KMS-11 (cell line): ENCODE results near the gene SF3B3.

Experiments used
- H2AFZ ChIP-seq: fragments of 200-600 bp; sonication (generic); 2 replicates; pipeline ENCODE4 v1.6.1; 2016; ENCODE audit warnings: antibody characterized with exemption, mixed run types, low read depth
- H3K27ac ChIP-seq: fragments of 200-600 bp; sonication (generic); 2 replicates; pipeline ENCODE4 v1.6.1; 2016; ENCODE audit warnings: mild to moderate bottlenecking, mixed run types
- H3K27me3 ChIP-seq: fragments of 200-600 bp; sonication (generic); 2 replicates; pipeline ENCODE4 v1.6.1; 2017; ENCODE audit warnings: mild to moderate bottlenecking, low read depth, mixed run types, moderate library complexity; ENCODE audit not compliant: insufficient read depth
- H3K36me3 ChIP-seq: fragments of 200-600 bp; sonication (generic); 2 replicates; pipeline ENCODE4 v1.6.1; 2017; ENCODE audit warnings: mild to moderate bottlenecking, mixed run types; ENCODE audit not compliant: insufficient read depth
- H3K4me1 ChIP-seq: fragments of 200-600 bp; sonication (generic); 2 replicates; pipeline ENCODE4 v1.6.1; 2016; ENCODE audit warnings: mild to moderate bottlenecking, low read depth, mixed run types; ENCODE audit not compliant: poor library complexity, severe bottlenecking
- H3K4me2 ChIP-seq: fragments of 200-600 bp; sonication (generic); 2 replicates; pipeline ENCODE4 v1.7.0; 2016; ENCODE audit warnings: mild to moderate bottlenecking, mixed run types
- H3K4me3 ChIP-seq: fragments of 200-600 bp; sonication (generic); IDR thresholded peaks from 2 replicates; pipeline ENCODE4 v1.6.1; 2017; ENCODE audit warnings: low read depth, low read length, mixed read lengths; ENCODE audit not compliant: insufficient read depth
- H3K79me2 ChIP-seq: fragments of 200-600 bp; sonication (generic); 2 replicates; pipeline ENCODE4 v1.6.1; 2016; ENCODE audit warnings: low read depth, mixed run types; ENCODE audit not compliant: insufficient read depth
- H3K9ac ChIP-seq: fragments of 200-600 bp; sonication (generic); 2 replicates; pipeline ENCODE4 v1.6.1; 2016; ENCODE audit warnings: mild to moderate bottlenecking, mixed run types
- H4K20me1 ChIP-seq: fragments of 200-600 bp; sonication (generic); 2 replicates; pipeline ENCODE4 v1.6.1; 2016; ENCODE audit warnings: mild to moderate bottlenecking, mixed run types; ENCODE audit not compliant: insufficient read depth
- CTCF ChIP-seq: fragments of 200-600 bp; sonication (generic); conservative IDR thresholded peaks from 2 replicates; pipeline ENCODE4 v1.6.1; 2017; ENCODE audit warnings: low read depth, mild to moderate bottlenecking, antibody characterized with exemption, low read length, moderate library complexity, mixed read lengths

SF3B3 gene

GRCh38 chr16:70523743-70524398, at the start of gene SF3B3:
TSS of gene SF3B3 (plus strand) at chr16:70523816. CDS start at chr16:70526657, 2,841 bp downstream.
- Histone ChIP-seq H3K27ac (peak within 1 kb of the TSS; percentile 95), H3K4me2 (peak within 1 kb of the TSS; percentile 92), H3K4me3 (peak within 1 kb of the TSS; percentile 45), H4K20me1 (peaks cover 26% of the 10 kb centered on the region), H3K9ac (peak within 1 kb of the TSS; percentile 98), H2AFZ (peak within 1 kb of the TSS; percentile 79), H3K79me2 (peaks cover 79% of the 10 kb centered on the region), H3K4me1 (peaks cover 63% of the 10 kb centered on the region), H3K36me3 (peaks cover 14% of the 10 kb centered on the region; the same call in 1 of the 2 replicates), H3K27me3 (no peaks in the 10 kb centered on the region)
- no peak for TF ChIP-seq CTCF

- no peaks in the 10 kb centered on the region for H3K27me3 ChIP-seq
- H3K4me1 ChIP-seq: peaks cover 44% of the 10 kb centered on the region
- no peak for TF ChIP-seq CTCF
- no peaks in the 10 kb centered on the region for H3K79me2 ChIP-seq
- H3K36me3 ChIP-seq: no peaks in the 10 kb centered on the region
- H4K20me1 ChIP-seq: no peaks in the 10 kb centered on the region
- no peak overlapping the region for H3K4me2 ChIP-seq
- no peak overlapping the region for H3K9ac ChIP-seq
- no peak overlapping the region for H3K27ac ChIP-seq
- no peak overlapping the region for H2AFZ ChIP-seq
- H3K4me3 ChIP-seq: no peak overlapping the region
These were observed 49.1 kb upstream of the SF3B3 start for GRCh38 chr16:70474320-70475053.

GRCh38 chr16:70475054-70475871, 48.4 kb upstream of the SF3B3 start:
- Histone ChIP-seq H3K27me3 (no peaks in the 10 kb centered on the region), H3K9ac (no peak overlapping the region; the same call in 1 of the 2 replicates), H3K27ac (peak overlapping the region; percentile 75), H4K20me1 (no peaks in the 10 kb centered on the region), H3K4me2 (peak overlapping the region; percentile 55; the same call in 1 of the 2 replicates), H3K36me3 (no peaks in the 10 kb centered on the region), H3K79me2 (no peaks in the 10 kb centered on the region), H3K4me1 (peaks cover 44% of the 10 kb centered on the region), H3K4me3 (no peak overlapping the region), H2AFZ (no peak overlapping the region)
- TF ChIP-seq CTCF: no peak

GRCh38 chr16:70476272-70477020, 47.2 kb upstream of the SF3B3 start:
- H3K27ac ChIP-seq: peak overlapping the region; percentile 75
- no peaks in the 10 kb centered on the region for H4K20me1 ChIP-seq
- peak overlapping the region; percentile 8; the same call in 1 of the 2 replicates for H3K9ac ChIP-seq
- no peak overlapping the region for H3K4me3 ChIP-seq
- H3K4me2 ChIP-seq: peak overlapping the region; percentile 55
- H3K4me1 ChIP-seq: peaks cover 44% of the 10 kb centered on the region
- H3K36me3 ChIP-seq: no peaks in the 10 kb centered on the region
- no peak overlapping the region for H2AFZ ChIP-seq
- TF ChIP-seq CTCF: no peak
- no peaks in the 10 kb centered on the region for H3K79me2 ChIP-seq
- H3K27me3 ChIP-seq: no peaks in the 10 kb centered on the region
